ENCODE data around the gene PTAFR.

The PTAFR gene

DNA sequence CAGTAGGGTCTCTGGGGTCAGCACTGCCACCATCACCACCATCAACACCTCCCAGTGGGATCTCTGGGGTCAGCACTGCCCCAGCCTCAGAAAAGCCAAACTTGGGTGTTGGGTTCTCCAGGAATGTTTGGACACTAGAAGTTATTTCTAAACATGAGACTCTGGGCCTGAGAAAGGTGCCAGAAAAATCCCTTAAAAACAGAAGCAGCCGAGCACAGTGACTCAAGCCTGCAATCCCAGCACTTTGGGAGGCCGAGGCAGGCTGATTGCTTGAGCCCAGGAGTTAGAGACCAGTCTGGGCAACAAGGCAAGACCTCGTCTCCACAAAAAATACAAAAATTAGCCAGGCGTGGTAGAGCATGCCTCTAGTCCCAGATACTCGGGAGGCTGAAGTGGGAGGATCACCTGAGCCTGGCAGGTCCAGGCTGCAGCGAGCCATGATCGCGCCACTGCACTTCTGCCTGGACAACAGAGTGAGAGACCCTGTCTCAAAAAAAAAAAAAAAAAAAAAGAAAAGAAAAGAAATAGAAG, 470 bp downstream of the PTAFR start:
- no peak for DNase-seq

DNA sequence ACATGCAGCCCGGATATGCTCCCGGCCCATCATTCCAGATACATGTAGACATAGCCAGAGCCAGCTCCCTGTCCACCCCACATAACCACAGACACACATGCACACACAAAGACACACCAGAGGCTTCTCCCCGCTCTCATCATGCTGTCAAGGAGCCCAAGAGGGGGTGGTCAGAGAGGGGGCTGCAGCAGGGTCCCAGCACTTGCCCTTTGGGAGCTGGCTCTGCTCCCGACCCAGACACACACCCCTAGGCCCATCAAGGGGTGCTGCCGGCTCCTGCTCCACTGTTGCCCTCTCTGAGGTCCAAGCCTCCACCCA, 2.6 kb downstream of the PTAFR start:
- no peak for DNase-seq

DNA sequence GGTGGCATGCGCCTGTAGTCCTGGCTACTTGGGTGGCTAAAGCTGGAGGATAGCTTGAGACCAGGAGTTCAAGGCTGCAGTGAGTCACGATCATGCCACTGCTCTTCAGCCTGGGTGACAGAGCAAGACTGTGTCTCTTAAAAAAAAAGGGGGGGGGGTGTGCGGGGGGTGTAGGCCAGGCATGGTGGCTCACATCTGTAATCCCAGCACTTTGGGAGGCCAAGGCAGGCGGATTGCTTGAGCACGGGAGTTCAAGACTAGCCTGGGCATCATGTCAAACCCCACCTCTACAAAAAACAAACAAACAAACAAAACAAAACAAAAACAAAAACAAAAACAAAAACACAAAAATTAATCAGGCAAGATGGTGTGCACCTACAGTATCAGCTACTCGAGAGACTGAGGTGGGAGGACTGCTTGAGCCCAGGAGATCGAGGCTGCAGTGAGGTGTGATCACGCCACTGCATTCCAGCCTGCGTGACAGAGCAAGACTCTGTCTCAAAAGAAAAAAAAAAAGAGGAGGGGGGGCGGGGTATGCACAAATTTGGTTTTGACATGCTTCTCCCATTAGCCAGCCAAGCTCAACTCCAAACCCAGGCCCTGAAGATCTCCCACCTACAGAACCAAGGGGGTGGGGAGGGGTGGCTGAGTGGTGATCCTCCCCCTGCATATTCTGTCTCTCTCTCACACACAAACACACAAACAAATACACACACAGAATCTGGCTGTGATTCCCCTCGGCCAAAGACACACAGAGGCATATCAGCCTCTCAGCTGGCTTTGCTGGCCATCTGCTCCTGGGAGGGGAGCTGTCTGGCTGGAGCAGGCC, 3.1 kb downstream of the PTAFR start:
- no peak for DNase-seq

DNA sequence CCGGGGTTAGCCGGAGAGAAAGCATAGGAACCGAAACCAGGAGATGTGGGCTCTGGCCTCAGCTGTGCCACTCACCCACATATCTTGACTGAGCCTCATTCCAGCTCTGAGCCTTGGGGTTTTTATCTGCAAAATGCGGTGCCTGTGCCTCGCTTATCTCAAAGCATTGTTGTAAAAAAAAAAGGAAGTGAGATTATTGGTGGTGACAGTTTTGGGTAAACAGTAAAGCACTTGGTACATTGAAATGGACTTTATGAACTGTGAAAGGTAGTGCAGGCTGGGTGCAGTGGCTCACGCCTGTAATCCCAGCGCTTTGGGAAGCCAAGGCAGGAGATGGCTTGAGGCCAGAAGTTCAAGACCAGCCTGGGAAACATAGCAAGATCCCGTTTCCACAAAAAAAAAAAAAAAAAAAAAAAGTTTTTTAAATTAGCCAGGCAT, 3.8 kb downstream of the PTAFR start:
- DNase-seq, result peak; percentile 96

DNA sequence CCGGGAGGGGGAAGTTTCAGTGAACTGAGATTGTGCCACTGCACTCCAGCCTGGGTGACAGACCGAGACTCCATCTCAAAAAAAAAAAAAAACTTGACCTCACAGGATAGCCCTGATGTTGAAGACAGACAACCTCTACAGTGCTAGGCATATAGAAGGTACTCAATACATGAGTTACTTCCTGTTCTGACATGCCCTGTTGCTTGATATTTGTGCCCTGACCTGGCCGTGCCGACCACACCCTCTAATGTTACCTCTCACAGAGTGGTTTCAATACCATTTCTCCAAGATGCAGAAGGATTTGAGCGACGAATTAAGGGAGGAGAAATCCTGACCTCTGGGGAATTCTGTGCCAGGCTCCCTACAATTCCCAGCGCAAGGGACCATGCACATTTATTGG, 5.2 kb downstream of the PTAFR start:
- DNase-seq, result no peak

DNA sequence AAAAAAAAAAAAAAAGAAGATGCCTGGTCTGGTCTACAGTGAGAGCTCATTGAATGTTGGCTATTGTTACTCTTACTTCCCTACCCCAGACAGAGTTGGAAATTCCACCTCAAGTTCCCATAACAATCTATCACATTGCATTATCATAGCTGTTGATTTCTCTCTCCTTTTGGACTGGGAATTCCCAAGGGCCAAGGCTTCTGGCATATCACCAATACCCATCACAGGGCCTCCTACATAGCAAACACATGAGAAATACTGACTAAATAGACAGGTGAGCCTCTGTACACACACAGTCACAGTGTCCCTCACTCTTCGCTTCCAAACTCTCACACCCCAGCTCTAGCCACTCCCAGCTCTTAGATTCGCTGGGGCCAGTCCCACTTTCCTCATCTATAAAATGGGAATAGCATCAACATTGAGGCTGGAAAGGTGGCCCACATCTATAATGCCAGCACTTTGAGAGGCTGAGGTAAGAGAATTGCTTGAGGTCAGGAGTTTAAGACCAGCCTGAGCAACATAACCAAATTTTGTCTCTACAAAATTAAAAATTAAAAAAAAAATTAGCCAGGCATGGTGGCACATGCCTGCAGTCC, 6.4 kb downstream of the PTAFR start:
- no peak for DNase-seq

DNA sequence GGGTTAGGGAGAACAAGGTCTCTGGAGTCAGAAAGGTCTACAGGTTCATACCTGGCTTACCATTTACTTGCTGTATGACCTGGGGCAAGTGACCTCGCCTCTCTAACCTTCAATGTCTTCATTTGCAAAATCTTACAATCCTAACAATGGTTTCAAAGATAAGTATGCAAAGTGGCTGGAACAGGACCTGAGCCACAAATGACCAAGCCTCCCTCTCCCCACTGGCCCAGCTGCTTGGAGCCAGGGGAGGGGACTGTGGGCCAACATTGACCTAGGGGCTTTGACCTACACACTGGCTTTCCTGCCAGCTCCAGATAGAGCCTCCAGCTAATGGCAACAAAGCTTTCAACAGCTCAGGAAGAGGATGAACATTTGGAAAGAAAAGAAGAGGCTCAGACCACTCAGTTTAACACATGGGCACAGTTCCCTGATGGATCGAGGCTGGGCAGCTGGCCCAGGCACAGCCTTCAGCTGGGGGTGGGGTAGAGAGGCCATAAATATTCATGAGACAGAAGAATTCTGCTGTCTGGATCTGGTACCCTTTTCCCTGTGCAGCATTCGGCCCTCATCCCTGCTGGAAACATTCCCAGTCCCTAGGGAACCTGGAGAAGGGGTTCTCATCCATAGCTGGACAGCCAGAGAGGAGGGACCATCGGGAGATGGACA, 12.9 kb downstream of the PTAFR start:
- DNase-seq, result no peak

DNA sequence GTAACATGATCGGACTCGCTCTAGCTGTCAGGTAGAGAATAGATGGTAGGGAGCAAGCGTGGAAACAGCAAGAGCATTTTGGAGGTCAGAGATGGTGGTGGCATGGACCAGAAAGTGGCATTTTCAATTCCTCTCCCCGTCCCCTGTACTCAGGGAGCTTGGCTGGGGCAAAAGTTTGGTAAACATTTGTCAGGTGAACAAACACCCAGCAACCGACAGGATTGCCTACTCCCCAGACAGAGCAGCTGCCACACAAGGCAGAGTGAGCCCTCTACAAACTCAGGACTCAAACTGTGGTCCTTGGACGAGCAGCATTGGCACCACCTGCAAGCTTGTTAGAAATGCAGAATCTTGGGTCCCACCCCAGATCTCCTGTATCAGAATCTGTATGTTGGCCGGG, 14.3 kb downstream of the PTAFR start:
- no peak for DNase-seq

DNA sequence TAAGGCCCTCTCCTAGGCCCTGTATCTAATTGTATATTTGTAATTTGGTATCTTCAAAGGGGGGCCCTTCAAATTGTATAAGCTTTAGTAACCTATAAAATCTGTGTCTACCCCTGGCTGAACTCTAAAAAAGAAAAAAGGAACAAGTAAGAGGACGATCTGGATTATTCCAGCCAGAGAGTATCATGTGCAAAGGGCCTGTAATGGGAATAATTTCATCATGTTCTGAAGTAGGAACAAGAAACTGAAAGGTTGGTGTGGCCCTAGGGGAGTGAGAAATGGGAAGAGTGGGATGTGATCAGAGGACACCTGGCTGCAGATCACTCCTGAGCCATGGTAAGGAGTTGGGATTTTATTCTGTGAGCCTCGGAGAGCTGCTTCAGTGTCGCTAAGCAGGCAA, 14.7 kb downstream of the PTAFR start:
- DNase-seq, result no peak

DNA sequence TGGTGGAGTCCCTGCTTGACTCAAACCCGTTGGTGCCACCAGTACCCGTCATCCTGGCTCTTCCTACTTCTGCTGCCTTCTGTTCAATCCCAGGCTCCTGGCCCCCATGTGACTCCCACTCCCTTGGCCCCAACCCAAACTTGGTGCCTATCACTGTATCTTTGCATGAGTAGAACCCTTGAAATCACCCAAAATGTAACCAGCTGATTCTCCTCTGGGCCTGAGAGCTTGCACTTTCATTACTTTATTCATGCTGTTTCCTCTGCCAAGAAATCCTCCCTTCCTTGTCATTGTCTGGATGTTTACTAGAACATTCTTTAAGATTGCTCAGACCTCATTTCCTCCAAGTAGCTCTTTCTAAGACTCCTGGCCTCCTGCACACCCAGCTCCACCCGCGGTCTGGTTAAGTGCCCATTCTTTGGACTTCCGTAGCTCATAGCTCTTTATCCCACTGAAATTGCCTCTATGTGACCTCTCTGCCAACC, 15.7 kb downstream of the PTAFR start:
- DNase-seq, result no peak

DNA sequence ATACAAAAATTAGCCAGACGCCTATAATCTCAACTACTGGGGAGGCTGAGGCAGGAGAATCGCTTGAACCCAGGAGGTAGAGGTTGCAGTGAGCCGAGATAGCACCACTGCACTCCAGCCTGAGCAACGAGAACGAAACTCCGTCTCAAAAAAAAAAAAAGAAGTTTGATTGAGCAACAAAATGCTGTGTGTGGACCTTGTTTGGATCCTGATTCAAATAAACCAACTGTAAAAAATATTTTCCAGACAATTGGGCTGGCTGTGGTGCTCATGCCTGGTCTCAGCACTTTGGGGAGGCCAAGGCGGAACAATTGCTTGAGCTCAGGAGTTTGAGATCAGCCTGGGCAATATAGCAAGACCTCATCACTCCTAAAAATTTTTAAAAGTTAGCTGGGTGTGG, 16.8 kb downstream of the PTAFR start:
- no peak for DNase-seq

DNA sequence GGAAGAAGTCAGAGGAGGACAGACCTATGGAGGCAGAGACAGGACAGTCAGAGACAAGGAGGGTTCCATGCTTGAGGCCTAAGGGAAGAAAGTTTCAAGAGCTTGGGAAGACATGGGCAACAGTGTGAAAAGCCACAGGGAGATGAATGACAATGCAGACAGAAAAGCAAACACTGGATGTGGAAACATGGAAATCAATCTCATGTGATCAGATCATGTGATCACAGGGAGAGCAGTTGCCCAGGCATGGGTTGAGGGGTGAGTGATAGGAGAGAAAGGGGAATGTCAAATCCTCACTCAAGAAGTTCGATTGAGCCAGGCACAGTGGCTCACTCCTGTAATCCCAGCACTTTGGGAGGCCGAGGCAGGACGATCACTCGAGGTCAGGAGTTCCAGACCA, 17.2 kb downstream of the PTAFR start:
- no peak for DNase-seq

DNA sequence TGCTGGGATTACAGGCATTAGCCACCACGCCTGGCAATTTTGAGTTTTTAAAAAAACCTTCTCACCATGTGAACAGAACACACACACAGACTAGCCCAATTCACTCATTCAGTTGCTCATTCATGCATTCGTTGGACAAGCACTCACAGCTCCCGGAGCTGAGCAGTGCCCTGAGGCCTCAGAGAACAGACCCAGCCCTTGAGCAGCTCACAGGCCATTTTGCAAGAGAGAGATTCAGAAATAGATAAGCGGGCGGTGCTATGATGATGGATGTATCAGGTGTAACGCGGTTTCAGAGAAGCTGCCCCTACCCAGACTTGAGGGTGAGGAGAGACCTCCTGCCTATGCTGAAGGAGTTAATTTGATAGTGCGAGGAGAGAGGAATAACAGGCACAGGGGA, 18.6 kb downstream of the PTAFR start:
- DNase-seq, result no peak

DNA sequence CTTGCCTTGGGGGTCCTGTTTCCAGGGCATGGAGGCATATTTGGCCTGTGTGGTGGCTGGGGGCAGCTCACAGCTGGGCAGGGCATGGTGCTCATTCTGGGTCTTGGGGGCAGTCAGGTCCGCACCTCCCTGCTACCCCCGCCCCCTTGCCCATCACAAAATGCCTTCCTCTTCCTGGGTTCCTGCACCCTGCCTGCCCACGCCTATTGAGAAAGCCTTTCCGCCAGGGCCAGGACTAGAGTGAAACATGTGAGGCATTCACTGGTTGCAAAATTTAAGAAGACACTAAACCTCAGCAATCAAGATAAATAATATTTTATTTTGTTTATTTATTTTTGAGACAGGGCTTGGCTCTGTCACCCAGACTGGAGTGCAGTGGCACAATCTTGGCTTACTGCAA, 19.7 kb downstream of the PTAFR start:
- DNase-seq, result no peak

DNA sequence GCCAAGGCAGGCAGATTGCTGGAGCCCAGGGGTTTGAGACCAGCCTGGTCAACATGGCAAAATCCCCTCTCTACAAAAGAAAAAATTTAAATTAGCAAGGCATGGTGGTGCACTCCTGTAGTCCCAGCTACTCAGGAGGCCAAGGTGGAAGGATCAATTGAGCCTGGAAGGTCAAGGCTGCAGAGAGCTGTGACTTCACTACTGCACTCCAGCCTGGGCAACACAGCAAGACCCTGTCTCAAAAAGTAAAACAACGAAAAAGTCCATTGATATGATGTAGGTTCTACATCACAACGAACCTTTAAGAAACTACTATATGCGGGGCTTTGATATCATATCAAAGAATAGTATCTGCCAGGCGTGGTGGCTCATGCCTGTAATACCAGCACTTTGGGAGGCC, 20.9 kb downstream of the PTAFR start:
- DNase-seq, result no peak

DNA sequence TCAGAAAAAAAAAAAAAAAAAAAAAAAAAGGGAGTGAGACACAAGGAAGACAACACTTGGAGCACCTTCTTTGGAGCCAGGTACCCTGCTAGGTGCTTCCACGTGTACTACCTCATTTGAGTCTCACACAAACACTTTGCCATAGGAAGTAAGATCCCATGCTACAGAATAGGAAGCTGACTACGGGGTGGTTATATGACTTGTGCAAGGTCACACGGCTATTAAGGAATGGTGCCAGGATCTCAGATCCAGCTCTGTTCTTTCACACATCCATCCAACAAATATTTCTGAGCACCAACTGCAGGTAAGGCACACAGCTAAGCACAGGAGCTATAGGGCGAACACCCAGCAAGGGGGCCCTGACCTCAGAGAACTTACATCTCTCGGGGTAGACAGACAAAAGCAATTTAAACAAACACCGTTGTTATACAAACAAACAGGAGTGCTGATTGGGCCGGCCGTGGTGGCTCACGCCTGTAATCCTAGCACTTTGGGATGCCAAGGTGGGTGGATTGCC, 22.4 kb downstream of the PTAFR start:
- DNase-seq, result no peak

DNA sequence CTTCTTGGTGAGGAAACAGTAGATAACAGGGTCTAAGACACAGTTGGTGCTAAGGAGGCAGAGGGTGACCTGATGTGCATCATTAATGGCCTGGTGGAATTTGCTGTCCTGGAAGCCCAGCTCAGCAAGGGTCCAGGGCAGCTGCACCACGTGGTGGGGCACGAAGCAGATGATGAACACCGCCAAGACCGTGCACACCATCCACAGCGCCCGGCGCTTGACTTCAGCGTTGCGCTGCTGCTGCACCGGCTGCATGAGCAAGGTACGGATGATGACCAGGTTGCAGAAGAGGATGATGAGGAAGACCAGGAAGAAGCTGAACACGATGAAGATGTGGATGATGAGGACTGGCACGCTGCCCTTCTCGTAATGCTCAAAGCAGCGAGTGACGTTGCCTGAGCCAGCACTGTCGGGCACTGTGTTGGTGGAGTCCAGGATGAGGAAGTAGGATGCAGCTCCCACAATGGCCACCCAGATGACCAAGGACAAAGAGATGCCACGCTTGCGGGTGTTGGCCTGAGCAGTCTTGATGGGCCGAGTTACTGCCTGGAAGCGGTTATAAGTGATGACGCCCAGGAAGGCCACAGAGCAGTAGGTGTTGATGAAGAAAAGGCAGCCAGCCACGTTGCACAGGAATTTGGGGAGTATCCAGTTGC, 26.2 kb downstream of the PTAFR start:
- DNase-seq, result no peak

DNA sequence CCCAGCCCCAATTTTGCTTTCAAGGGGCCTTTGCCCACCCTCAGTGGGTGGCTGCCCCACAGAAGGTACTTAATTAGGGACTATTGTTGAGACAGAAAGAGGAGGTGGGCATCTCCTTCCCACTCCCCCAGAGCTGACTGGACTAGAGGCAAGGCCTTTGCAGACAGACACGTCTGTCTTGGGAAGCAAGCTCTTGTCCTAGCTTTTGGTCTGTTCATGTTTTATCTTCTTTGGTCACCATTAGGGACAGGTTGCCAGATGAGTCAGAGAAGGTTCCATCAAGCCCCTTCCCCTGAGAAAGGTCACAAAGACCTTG, 27.7 kb downstream of the PTAFR start:
- no peak for DNase-seq

DNA sequence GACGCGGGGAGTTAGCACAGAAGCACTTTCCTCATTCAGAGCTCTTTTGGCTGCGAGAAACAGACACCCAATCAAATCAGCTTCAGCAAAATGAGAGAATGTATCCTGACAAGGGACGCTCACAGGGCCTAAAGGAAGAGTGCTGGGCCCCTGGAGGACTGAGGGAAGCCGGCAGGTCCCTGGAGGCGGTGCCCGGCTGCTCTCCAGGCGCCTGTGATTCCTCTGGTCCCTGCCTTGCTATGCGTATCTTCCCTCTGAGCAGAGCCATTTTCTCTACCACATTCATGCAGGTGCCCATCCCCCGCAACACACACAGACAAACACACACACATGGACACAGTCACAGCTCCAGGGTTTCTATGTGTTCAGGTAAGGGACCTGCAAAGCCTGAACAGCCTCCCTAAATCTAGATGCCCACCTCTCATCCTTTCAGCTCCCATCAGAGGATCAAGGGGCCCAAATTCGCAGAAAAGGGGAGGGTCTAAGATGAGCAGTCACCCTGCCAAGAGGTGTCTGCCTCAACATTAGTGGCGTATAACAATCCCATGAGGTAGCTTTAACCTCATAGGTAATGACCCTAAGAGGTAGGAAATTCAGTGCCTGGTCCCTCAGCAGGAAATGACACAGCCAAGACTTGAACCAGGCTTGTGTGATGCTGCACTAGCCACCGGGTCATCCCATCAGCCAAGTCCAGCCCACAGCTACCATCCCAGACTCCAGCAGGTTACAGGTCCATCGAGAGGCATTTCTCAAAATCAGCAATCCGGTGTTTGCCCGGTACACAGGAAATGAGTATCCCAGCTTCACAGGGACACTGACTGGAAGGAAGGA, 29.0 kb downstream of the PTAFR start:
- DNase-seq, result no peak

DNA sequence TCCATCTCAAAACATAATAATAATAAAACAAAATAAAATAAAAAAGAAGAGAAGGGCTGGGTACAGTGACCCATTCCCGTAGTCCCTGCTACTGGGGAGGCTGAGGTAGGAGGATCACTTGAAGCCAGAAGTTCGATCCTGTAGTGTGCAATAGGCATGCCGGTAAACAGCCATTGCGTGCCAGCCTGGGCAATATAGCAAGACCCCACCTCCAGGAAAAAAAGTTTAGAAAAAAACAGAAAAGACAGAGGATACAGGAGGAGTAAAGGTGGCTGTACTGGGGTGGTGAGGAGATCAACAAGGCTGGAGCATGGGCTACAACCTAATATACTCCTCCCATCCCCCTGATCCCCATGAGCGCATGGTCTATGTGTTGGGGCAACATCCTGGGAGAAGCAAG, 30.8 kb downstream of the PTAFR start:
- no peak for DNase-seq

DNA sequence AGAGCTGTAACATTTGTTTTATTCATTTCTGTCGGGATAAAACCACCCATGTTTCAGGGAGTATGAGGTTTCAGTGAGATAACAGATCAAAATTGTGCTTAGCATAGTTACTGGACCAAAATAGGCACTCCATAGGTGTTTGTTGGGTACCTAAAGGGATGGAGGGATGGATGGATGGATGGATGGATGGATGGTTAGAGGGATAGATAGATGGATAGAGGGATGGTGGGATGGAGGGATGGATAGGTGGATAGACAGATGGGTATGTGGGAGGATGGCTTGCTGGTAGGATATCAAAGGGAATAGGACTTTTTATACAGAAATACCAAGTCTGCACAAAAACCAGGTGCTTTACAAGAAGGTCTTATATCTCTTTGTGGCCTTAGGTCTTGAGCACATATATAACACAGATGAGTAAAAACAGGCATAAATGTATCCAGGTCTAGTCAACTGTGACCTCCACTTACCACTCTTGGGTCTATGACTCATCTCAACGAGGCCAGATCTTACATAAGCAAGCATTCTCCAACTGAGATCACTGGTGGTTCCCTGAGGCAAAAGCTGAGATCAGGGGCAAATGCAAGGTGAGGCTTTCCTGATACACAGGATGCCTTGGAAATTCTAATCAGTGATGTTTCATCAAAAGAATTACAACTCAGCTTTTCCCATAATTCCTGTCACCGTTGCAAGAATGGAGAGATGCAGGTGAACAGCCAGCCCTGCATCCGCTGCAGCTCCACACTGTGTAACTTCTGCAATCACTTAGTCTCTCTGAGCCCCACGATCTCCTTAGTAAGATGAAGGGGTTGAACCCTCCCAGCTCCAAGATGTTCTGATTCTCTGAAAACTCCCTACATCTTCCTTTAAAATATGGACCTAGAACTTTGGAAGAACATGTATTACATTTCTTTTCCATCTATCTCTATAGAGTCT, 32.0 kb downstream of the PTAFR start:
- DNase-seq, result no peak
